Measurements from ENCODE around the gene FSIP1. TPM values are rescaled to one million over a fixed set of nuclear protein-coding genes. Genes with fewer than 3 reads are reported as not detected.

The FSIP1 gene
- total RNA-seq, 1 donor = 3.6 TPM

DNA sequence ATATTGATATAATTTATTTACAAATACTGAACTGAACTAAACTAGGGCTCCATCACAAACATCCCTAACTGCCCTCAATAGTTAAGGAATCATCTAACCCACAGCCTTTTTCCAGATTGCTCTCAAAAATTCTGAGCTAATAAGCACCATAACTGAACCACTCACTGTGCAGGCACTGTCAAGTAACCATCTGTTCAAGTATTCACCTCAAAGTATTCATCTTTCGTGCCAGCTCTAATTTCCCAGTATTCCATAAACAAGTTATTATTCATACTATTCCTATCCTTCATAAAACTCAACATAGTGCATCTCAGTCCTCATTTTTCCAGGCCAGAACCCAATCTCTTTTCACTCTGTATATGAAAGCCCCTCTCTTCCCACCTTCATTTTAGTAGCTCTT lies 160.7 kb downstream of the FSIP1 start:
- no peak for TF ChIP-seq CTCF (IDR thresholded peaks at IDR 0.05; ENCODE audit: extremely low read depth, low read depth, low read length)
- H3K4me2 ChIP-seq (ENCODE audit: insufficient read depth, low read length) = no peak overlapping the region

DNA sequence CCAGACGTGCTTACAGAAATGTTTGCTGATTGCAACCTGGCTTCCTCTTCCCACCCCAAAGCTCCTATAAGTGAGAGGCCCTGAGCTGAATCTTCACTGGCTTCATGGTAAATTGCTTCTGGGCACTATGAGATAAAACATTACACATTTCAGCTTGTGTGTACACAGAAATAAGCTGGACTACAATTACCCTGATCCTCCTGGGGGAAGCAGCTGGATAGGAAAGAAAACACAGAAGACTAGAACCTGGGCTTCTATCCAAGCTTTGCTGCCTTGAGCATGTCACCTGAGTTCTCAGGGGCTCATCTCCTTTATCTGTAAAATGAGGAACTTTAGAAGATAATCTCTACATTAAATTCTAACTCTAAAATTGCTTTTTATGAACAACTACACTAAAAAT lies 161.4 kb downstream of the FSIP1 start:
- Histone ChIP-seq H3K4me3 (ENCODE audit: insufficient read depth, low read length) (no peak overlapping the region), H3K27ac (ENCODE audit: low read depth, low read length) (no peak overlapping the region), H3K4me1 (ENCODE audit: insufficient read depth, low read length) (peaks cover 19% of the 10 kb centered on the region), H4K20me1 (ENCODE audit: insufficient read depth, low read length) (no peaks in the 10 kb centered on the region), H3K4me2 (ENCODE audit: insufficient read depth, low read length) (no peak overlapping the region), H3K36me3 (ENCODE audit: insufficient read depth, low read length) (no peaks in the 10 kb centered on the region), H3K9me3 (ENCODE audit: low read depth, low read length) (no peaks in the 10 kb centered on the region), H3K27me3 (ENCODE audit: insufficient read depth, low read length) (no peaks in the 10 kb centered on the region), H3K79me2 (ENCODE audit: insufficient read depth, low read length) (no peaks in the 10 kb centered on the region), H2AFZ (ENCODE audit: low read length) (no peak overlapping the region)
- TF ChIP-seq CTCF (IDR thresholded peaks at IDR 0.05; ENCODE audit: extremely low read depth, low read depth, low read length) = no peak
- DNase-seq (ENCODE audit: insufficient read length, low spot score, missing footprints) = no peak

More for the DNA sequence above, 160.7 kb downstream of the FSIP1 start:
- Histone ChIP-seq H3K9me3 (ENCODE audit: low read depth, low read length) (no peaks in the 10 kb centered on the region), H3K27me3 (ENCODE audit: insufficient read depth, low read length) (no peaks in the 10 kb centered on the region), H3K4me3 (ENCODE audit: insufficient read depth, low read length) (no peak overlapping the region), H3K79me2 (ENCODE audit: insufficient read depth, low read length) (no peaks in the 10 kb centered on the region), H4K20me1 (ENCODE audit: insufficient read depth, low read length) (no peaks in the 10 kb centered on the region), H3K36me3 (ENCODE audit: insufficient read depth, low read length) (no peaks in the 10 kb centered on the region), H3K27ac (ENCODE audit: low read depth, low read length) (no peak overlapping the region), H2AFZ (ENCODE audit: low read length) (no peak overlapping the region), H3K4me1 (ENCODE audit: insufficient read depth, low read length) (peaks cover 19% of the 10 kb centered on the region)
- DNase-seq (ENCODE audit: insufficient read length, low spot score, missing footprints) = no peak

- H3K4me2 ChIP-seq (ENCODE audit: insufficient read depth, low read length) = no peak overlapping the region
- no peaks in the 10 kb centered on the region for H3K36me3 ChIP-seq (ENCODE audit: insufficient read depth, low read length)
- H3K79me2 ChIP-seq (ENCODE audit: insufficient read depth, low read length) = no peaks in the 10 kb centered on the region
- H3K4me1 ChIP-seq (ENCODE audit: insufficient read depth, low read length) = no peaks in the 10 kb centered on the region
- no peaks in the 10 kb centered on the region for H4K20me1 ChIP-seq (ENCODE audit: insufficient read depth, low read length)
- H3K9me3 ChIP-seq (ENCODE audit: low read depth, low read length) = no peaks in the 10 kb centered on the region
- DNase-seq (ENCODE audit: insufficient read length, low spot score, missing footprints) = no peak
- no peak overlapping the region for H3K4me3 ChIP-seq (ENCODE audit: insufficient read depth, low read length)
- H3K27ac ChIP-seq (ENCODE audit: low read depth, low read length) = no peak overlapping the region
- TF ChIP-seq CTCF (IDR thresholded peaks at IDR 0.05; ENCODE audit: extremely low read depth, low read depth, low read length) = no peak
- H2AFZ ChIP-seq (ENCODE audit: low read length) = no peak overlapping the region
- H3K27me3 ChIP-seq (ENCODE audit: insufficient read depth, low read length) = no peaks in the 10 kb centered on the region
These were observed 164.4 kb downstream of the FSIP1 start for GRCh38 chr15:39618063-39618823.

DNA sequence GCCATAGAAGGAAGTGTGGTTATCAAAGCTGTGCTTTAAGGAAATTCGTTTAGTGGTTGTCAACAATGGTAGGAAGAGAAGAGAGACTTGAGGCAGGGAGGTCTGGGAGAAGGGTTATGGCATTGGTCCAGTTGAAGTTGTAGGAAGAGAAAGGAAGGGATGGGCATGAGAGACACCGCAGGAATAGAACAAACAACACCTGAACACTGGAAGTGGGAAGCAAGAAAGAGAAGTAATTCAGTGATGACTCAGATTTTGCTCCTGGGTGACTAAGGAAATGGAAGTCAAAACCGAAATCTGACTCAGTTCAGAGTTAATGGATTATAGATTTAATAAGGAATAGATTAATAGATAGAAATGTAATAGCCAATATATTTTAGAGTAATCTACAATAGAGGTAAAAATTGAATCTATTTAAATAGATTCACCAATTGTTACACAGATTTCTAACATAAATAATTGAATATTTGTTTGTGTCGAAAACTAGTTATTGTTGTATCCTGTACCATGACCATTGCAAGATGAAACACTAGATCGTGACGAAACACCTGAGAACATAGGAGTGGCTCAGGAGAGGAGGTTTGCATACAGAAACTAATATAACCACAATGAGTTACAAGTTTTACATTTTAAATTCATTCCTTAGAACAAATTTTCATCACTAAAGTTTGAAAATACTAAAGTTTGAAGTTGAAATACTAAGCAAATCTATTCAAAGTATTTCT lies 165.7 kb downstream of the FSIP1 start:
- no peak for TF ChIP-seq CTCF (IDR thresholded peaks at IDR 0.05; ENCODE audit: extremely low read depth, low read depth, low read length)

More for the DNA sequence above, 165.7 kb downstream of the FSIP1 start:
- Histone ChIP-seq H2AFZ (ENCODE audit: low read length) (no peak overlapping the region), H3K79me2 (ENCODE audit: insufficient read depth, low read length) (no peaks in the 10 kb centered on the region), H3K4me2 (ENCODE audit: insufficient read depth, low read length) (no peak overlapping the region), H3K27ac (ENCODE audit: low read depth, low read length) (no peak overlapping the region), H3K27me3 (ENCODE audit: insufficient read depth, low read length) (no peaks in the 10 kb centered on the region), H3K4me1 (ENCODE audit: insufficient read depth, low read length) (no peaks in the 10 kb centered on the region), H4K20me1 (ENCODE audit: insufficient read depth, low read length) (no peaks in the 10 kb centered on the region), H3K4me3 (ENCODE audit: insufficient read depth, low read length) (no peak overlapping the region), H3K36me3 (ENCODE audit: insufficient read depth, low read length) (no peaks in the 10 kb centered on the region), H3K9me3 (ENCODE audit: low read depth, low read length) (no peaks in the 10 kb centered on the region)
- DNase-seq (ENCODE audit: insufficient read length, low spot score, missing footprints) = no peak

All from osteoblast (primary cell).